Activated CD4-positive, alpha-beta T cell treated with anti-CD3 and anti-CD28 coated beads, Interleukin-2, amount 50 U/mL, for 1 hour (primary cell): ENCODE results near the gene PRKN.

Experiments
- DNase-seq: peaks from one replicate; pipeline ENCODE4 v3.0.0-alpha.2; 2020

Gene PRKN

DNA sequence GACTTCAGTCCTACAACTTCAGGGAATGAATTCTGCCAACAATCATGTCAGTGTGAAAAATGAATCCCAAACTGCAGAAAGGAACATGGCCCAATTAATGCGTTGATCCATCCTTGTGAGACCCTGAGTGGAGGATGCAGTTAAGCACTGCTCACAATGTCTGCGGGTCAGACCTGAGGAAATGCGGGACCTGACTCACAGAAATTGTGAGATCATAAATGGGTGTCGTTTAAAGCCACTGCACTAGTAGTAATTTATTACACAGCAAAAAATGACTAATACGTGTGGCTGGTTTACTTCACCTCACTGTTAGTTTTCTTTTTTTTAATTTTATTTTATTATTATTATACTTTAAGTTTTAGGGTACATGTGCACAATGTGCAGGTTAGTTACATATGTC lies 505.0 kb downstream of the PRKN start:
- no peak for DNase-seq

DNA sequence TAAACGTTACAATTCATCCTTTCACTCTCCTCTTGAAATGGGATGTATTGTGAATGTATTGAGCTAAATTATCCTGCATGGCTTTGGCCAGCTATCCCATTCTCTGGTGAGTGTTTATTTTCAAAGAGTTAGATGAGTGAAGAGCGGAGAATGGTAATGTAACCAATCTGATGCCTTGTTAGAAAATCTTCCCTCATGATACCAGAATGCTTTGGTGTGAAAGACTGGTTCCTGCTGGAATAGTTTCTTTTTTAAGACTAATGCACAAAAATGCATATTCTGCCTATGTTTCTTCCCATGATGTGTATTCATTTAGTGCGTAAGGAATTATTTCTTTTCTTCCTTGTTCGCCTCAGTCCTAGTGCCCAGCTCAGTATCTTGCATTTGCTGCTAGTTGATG lies 506.7 kb downstream of the PRKN start:
- DNase-seq, result no peak

DNA sequence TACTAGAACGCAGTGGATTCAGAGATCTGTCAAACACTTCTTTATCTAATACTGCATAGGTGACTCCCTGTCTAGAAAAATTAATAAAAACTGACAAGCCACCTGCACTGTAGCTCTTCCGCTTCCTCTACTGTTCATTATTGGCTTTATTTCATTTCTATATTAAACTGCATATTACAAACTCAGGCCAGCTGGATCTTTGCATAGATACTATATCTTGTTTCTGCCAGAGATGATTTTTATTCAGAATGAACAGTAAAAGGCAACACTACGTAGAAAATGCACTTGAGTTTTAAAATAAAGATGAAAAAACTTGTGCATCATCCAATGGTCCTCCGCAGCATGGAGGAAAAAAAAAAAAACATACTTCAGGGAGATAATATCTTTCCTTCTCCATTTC lies 508.3 kb downstream of the PRKN start:
- DNase-seq, result no peak

DNA sequence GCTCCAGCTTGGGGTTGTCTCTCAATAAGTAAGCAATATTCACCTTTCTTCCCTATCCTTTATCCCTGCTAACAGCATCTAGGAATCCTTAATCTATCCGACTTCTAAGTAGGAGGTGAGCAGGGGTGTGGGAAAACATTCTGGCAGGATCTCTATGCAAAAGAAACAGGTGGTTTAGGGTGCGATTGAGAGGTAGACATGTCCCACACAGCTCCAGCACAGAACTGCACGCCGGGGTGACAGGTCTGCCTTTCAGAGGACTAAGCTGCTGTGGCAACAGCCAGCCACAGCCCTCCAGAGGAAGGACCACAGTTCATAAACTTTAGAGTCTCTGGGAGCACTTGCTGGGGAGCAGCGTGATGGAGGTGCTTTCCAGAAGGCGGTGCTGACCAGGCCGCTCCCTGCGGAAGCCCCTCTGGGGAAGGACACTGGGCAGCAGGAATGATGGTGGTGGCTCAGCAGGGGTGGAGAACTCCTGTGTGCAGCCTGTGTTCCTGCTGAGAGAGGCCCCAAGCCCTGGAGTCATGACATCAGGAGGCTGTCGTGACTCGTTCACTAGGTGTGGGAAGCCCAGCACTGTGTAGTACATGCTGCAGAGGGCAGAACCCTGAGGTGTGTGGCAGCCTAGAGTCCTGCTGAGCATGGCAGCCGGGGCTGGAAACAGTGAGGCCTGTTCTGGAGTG lies 509.6 kb downstream of the PRKN start:
- no peak for DNase-seq

DNA sequence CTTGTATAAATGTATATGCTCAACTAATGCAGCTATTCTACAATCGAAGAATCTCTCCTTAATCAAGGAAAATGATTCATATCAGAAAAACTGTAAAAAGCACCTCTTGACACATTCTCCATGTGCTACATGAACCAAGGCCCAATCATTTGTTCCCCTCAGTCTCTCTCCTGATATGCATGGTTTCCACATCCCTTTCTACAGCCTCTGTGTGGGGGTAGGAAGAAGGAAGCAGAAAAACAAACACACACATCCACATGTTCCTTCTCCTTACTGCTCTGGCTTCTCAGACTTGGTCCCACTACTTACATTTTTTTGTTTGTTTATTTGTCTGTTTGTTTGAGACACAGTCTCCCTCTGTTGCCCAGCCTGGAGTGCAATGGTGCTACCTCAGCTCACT lies 510.5 kb downstream of the PRKN start:
- DNase-seq, result no peak

DNA sequence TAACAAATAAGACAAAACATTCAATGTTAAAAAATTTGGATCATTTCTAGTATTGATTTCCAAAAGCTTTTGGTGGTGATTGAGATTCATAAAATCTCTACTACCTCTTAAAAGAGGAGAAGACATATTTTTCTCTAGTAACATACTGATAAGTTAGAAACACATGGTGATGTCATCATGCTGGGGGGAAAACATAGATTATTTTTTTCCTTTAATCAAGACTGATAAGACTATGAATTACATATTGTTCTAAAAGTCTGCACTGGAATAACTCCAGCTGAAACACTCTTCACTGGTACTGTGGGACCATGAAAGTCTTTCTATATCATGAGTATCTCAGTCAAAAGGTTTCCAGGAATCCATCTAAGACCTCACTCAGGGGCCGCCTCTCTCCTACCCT lies 515.8 kb downstream of the PRKN start:
- no peak for DNase-seq

DNA sequence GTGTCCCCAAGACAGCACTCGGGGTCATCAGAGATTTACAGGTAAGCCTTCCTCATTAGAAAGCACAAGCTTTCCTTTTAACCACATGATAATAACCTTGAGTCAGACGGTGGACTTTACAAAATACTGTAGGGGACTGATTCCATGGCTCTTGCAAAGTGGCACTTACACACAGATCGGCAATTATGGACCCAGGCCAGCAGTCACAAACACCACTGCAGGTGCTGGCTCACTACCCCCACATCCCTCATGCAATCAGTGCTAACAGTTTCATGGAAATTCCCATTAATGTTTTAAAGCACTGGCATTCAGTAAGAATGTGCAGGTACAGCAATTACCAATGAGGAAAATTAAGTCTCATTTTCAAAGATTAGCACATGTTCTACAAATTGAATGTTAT lies 516.5 kb downstream of the PRKN start:
- DNase-seq, result no peak

DNA sequence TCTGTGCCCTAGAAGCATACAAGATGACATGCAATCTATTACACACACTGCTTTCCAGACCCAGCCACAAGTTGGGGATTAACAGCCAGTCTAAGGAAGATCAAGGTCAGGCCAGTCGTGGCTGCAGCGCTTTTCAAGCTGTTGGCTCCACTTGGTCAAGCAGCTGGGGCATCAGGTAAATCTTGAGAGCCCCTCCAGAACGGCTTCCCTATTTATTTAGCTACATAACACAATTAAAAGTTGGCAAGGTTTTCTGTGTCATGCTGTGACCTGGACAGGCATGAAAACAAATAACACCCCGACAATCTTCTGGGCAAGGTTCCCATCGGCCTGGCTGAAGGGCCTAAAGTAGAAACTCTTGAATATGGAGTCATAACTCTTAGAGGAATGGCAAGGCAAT lies 524.3 kb downstream of the PRKN start:
- DNase-seq, result no peak

DNA sequence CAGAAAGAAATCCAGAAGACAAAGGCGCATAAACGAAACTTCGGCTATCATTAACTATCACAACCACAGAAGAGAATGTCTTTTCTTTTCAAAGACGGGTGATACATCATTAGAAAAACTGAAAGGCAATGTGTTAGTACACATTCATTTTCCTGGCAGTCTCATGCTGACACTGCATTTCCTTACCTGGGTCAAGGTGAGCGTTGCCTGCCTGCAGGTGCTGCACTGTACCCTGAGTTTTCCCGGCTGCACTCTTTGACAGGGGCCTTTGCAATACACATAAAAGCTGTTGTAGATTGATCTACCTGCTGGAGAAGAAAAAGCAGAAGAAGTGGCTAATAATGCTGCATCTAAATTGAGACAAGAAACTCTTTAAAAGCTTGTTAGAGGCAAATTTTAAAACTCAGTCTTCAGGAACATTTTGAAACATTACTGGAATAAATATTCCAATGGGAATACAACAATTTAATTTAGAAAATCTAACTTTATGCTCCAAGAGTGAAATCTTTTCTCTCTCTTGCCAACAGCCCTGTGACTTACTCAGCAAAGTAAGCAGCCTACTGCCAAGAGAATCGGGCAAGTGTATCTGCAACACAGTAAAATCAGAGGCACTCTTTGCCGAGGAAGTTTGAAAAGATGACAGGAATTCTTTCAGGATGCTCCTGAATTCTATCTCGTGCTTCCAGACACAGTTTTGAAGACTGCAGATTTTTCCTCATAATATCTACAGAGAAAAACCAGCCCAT lies 526.4 kb downstream of the PRKN start:
- DNase-seq, result no peak

DNA sequence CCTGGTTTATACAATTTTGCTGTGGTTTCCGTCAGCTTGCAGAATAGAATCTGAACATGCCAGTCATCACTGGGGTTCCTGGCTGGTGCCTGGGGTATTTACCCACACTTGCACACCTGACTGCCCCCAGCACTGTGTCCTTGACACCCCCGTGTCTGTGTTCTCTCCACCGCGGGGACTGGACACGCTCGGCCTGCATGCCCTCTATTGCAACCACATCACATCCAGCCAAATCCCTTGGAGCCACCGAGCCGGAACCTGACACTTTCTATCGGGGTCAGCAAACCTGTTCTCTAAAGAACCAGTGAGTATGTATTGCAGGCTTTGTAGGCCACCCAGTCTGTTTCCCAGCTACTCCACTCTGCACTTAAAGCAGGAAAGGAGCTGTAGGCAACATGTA lies 527.5 kb downstream of the PRKN start:
- no peak for DNase-seq

DNA sequence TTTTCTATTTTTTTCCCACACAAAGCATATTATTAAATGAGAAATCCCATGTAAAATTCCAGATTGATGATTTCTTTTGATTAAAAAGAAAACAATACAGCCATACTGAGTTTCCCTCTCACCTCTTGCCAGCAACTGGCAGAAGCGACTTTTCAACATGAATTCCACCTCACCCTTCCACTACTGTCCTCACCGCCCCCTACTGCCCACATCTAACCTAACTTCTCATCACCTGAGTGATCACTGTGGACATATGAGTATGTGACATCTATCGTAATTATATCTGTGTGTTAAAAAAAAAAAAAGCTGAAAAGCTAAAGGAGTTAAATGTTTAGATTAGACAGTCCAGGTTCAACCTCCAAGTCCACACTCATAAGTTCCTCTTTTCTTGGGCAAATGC lies 528.6 kb downstream of the PRKN start:
- no peak for DNase-seq

DNA sequence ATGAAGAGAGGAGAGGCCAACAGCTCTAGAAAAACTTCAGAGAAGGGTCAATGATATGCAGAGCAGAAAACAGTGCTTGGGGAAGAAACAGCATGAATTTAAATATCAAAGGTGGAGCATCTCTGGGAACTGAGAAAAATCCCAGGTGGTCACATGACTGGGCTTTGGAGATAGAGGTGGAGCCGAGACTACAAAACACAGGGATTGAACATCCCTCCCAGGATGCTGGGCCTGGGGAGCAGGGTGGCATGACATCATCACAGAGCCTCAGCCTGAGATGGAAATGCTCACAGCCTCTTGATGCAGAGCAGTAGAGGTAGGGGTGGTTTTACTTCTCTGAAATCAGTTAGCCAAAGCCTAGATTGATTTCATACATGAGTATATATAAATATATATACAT lies 529.5 kb downstream of the PRKN start:
- DNase-seq, result no peak

DNA sequence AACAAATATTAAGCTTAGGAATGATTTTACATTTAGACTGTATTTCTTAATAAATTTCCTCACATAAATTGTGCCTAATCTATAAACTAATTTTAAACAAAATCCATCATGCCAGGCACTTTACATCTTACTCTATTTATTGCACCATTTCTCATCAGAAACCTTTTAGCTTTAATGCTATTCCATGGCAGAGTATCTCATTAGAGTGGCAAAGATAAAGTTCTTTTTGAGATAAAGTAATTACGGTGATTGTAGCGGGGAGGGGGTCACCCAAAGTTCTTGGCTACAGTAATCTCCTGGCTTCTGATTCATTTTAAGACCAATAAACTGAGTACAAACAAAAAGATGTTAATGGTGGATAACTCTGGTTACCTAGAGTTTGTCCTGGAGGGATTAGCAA lies 532.1 kb downstream of the PRKN start:
- DNase-seq, result no peak

DNA sequence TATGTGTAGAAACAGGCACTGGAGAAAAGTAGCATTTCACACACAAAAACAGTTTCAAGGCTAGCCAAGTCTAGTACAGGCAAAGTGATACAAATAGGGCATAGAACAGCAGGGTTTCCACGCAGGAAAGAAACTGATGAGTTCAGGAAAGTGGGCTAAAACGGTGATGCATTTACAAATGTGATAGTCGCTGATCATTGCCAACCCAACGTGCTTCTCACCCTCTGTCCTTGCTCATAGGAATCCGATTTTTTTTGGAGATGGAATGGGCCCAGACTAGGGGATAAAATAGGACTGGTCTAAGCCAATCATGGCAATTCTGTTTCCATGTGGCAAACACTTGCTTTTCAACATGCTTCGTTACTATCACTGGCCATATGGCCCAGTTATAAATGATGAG lies 536.6 kb downstream of the PRKN start:
- no peak for DNase-seq

DNA sequence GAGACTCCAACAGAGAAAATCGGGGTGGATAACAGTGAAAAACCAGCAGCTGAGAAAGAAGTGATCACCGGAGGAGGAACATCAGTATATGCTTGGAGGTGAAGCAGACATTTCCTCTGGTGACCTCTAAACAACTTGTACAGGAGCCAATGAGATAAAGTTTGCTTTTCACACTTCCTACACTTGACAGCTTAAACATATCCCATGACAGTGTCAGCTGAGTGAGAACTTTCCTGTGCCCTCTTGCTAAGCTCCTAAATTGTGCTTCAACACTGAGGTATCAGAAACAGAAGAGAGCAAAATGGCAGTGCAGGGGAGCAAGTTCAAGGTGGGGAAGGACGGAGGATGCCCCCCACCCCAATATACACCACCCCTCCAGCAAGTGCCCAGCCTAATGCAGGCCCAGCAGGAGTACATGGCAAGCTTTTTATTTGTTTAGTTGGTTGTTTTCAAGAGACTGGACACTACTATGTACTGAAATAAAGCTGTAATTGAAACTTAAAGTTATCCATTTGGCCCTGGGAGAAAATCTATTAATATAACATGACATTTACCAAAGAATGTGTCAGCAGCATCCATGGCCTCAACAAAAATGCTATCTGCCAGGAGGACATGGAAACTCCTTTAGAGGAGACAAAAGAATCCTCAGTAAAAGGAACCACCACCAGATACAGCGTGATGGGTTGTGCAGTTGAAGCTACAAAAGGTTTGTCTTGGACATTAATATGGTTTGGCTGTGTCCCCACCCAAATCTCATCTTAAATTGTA lies 540.2 kb downstream of the PRKN start:
- DNase-seq, result no peak

DNA sequence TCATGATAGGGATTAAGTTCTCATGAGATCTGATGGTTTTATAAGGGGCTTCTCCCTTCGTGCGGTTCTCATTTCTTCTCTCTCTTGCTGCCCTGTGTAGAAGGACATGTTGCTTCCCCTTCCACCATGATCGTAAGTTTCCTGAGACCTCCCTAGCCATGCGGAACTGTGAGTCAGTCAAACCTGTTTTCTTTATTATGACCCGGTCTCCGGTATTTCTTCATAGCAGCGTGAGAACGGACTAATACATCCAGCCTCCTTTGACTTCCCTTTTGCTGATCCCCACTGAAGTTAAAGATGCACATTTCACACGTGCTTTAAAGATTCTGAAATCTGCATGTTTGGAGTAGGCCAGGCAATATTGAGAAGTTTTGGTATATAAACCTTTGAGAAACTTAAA lies 543.1 kb downstream of the PRKN start:
- DNase-seq, result no peak

DNA sequence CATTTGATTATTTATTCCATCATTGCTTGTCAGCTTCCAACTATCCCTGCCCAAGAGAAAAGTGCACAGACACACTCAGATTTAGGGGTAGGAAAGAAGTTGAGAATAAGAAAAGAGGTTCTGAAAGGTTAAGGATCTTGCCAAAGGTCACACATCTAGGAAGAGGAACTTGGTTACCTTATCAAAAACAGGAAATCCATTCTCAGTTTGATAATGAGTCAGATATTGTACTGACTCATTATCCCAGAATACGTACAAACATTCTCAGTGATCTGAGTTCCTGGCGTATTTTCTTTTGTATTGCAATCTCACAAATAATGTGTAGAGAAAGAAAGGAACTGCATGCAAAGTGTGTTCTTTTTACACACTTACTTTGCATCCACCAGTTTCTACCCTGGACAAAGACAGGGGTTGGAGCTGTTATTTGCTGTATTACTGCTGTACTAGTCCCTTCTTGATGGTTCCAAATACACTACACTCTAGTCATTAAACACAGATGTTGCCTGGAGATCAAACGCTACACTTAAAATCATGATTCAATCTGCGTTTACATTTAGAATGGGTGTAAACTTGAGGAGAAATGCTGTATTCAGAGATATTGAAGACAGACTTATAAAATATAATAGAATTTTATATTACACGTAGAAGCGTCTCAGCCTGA lies 545.7 kb downstream of the PRKN start:
- DNase-seq, result no peak

DNA sequence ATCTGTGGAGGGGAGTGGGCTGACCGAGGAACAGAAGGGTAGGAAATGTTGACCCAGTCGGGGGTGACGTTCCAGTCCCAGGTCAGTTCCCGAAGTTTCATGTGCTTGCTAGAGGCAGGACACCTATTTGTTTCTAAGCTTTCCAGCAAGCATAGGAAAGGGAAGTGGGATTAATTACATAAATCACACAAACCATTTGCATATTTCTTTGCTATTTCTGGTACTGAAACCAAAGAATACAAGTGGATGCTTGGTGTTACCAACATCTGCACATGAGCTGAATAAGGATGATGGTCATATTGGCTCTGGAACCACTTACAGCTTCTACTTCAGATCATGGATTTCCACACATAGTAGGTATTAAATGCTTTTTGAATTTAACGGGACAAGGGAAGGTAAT lies 546.5 kb downstream of the PRKN start:
- DNase-seq, result no peak

DNA sequence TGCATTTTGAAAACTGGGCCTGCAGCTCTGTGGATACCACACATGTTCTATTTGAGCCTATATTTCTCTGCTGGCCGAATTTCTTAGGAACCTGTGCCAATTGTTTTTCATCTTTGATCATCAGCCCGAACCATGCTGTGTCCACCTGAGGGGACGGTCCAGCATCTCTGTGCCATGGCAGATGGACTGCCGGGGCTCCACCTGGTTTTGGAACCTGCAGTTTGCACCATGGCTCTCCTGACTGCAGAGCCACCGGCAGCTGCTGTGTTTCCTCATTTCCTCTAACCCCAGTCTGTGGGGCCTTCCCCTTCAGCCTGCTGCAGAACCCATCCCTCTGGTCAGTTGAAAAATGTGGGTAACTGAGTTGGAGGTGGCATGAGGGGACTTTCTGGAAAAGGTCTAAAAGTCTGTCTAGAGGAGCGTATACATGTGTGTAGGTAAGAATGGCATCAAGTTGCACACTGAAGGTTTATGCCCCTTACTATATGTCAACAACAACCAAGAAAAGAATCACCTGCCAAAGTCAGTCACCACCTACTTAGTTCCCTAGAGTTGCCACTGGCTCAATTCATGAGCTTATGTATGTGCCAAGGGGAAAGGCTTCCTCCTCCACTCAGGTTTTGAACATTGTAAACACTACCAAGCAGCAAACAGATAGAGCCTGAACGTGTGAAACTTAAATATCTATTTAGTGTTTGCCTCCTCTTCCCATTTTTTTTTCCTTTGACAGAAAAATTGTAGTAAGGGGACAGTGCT lies 548.2 kb downstream of the PRKN start:
- DNase-seq, result no peak

DNA sequence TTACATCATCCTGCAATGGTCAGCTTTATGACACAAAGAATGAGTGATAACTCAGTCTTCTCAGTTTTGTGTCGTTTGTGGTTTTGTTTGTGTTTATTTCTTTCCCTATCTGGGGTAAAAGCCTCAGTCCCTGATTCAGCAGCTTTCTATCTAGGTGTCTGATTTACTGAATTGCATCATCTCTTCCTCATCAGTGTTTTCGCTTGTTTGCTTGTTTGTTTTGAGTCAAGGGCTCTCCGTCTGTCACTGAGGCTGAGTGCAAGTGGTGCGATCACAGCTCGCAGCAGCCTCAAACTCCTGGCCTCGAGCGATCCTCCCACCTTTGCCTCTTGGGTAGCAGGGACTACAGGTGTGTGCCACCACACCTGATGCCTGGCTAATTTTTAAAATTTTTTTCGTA lies 548.9 kb downstream of the PRKN start:
- DNase-seq, result no peak

DNA sequence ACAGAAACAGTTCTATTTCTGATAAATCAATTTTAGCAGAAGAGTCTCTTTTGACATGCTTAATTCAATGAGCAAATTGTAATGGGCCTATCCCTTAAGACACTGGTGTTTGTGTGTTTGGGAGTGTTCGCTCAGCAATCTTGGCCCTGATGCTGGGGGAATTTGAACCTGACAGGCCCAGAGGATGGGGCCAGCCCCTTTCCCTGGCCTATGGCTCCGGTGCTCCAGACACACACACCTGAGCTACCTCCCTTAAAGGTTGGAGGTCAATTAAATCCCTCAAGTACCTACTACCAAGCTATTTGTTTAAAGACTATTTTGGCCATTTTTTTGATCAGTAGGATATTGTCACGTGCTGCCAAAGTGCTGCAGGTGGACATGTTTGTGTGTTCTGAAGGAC lies 549.3 kb downstream of the PRKN start:
- DNase-seq, result no peak

DNA sequence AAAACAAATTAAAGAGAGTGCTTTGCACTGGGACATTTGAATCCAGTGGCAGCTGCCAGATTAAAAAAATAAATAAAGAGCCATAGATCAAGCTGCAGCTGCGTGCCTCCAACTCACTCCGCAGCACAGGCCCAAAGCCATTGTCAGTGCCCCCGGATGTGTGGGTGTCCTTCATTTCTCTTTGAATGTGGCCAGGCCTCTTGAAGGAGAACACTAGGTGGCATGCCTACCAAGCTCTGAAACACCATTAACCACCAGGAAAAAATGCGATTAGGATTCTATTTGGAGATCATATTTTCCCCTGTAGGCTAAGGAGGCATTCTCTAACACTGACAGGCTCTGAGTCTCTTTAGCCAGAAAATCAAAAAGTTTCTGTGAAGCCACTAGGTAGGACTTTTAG lies 549.8 kb downstream of the PRKN start:
- DNase-seq, result no peak

DNA sequence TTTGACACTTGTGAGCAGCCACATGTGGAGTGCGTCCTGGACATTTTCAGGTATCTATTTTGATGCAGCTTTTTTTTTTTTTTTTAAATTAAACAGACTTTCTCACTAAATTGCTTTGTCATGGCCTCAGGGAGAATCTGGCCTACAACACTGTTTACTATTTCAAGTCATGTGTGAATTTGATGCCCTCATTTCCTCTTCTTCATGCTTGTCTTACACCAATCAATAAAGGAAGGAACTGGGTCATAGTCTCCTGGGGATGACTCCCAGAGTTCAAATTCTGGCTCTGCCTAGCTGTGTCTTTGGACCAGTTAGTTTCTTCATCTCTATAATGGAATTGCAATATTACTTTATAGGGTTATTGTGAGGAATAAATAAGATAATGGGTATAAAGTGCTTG lies 554.1 kb downstream of the PRKN start:
- DNase-seq, result no peak
